ENCODE measurements around the gene CCDC24.

CCDC24 gene

GRCh38 chr1:43981636-43982035 lies 9.8 kb upstream of the CCDC24 start:
- no peak for DNase-seq

GRCh38 chr1:43982241-43982640 lies 9.2 kb upstream of the CCDC24 start:
- DNase-seq: no peak

GRCh38 chr1:43982808-43983207 lies 8.6 kb upstream of the CCDC24 start:
- no peak for DNase-seq

- DNase-seq: no peak
These were observed 8.0 kb upstream of the CCDC24 start for GRCh38 chr1:43983253-43983899.

DNA sequence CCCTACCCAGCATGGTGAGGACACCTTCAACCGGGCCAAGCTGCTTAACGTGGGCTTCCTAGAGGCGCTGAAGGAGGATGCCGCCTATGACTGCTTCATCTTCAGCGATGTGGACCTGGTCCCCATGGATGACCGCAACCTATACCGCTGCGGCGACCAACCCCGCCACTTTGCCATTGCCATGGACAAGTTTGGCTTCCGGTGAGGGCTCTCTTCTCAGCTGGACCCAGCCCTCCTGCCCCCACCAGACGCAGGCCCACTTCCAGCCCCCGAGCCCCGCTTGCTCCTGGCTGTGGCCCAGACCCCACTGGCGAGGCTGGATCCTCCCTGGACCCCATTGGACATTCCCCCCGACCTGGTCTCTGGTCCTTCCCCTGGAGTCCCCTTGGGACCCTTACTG lies 6.5 kb upstream of the CCDC24 start:
- DNase-seq: no peak

DNA sequence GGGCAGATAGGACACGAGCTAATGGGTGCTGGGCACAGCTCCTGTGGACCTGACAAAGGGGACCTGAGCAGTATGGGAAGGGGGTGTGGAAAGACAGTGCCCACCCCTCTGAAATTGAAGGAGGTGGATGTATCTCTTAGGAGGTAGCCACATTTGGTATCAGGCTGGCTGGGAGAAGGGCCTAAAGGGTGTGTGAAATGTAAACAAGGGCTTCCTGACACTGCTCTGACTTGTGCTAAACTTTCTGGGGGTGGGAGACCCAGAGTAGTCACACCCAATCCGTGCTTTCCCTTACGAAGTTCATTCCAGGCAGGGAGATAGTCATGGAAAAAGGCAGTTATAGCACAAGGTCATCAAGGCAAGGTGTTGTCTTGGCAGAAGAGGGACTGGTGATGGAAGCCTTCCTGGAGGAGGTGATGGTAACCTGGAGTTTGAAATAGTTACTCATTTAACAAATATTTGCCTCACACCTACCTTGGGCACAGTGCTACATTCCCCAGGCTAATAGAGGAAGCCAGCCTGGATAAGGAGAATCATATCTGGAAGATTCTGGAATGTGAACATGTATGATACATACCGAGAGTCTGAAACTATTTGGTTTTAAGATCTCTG lies 5.3 kb upstream of the CCDC24 start:
- DNase-seq: no peak

- no peak for DNase-seq
These were observed 4.7 kb upstream of the CCDC24 start for GRCh38 chr1:43986712-43987111.

- DNase-seq: no peak
These were observed 4.1 kb upstream of the CCDC24 start for GRCh38 chr1:43987159-43987902.

GRCh38 chr1:43990271-43991199 lies 864 bp upstream of the CCDC24 start:
- no peak for DNase-seq

DNA sequence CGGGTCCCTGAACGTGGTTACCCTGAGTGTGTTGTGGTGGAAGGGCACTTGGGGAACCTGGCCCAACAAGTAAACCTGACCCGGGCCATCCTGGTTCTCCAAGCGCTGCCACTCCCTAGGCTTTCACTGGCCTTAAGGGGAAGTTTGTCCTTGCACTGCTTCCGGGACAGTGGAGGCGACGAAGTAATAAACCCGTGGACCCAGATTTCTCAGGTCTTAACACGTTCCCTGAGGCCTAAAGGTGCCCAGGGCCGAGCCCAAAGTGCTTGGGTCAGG lies 261 bp upstream of the CCDC24 start:
- DNase-seq: no peak

DNA sequence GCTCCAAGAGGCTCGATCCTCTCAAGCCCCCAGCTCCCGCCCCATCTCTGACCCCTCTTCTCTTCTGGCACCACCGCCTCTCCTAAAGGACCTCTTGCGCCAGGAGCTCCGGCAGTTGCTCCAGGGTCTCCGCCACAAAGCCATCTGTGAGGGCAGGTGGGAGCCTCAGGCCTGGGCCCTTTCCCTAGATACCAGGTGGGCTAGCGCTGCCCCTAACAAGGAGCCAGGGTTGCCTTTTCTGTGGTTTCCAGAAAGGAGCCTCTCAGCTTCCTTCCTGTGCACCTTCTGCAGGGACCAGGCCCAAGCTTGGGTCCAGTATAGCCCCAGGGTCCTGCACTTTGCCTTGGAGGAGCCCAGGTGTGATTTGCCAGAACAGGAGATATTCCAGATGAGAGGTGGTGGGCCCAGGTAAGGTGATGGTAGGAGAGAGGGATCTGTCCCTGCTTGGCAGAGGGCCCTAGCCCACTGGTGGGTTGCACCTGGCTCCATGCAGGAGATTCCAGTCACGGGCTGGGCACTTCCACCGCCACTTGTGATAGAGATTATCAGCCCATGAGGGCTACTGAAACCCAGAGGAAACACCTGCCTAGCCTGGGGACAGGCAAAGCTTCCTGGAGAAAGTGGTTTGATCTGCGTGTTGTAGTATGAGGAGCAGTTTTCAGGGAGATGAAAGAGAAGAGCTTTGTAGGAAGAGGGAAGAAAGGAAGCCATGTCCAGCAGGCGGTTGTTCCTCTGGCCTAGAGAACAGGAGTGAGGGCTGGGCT lies 1.0 kb downstream of the CCDC24 start:
- DNase-seq: no peak

- DNase-seq: no peak
These were observed 2.0 kb downstream of the CCDC24 start for GRCh38 chr1:43993206-43993914.

DNA sequence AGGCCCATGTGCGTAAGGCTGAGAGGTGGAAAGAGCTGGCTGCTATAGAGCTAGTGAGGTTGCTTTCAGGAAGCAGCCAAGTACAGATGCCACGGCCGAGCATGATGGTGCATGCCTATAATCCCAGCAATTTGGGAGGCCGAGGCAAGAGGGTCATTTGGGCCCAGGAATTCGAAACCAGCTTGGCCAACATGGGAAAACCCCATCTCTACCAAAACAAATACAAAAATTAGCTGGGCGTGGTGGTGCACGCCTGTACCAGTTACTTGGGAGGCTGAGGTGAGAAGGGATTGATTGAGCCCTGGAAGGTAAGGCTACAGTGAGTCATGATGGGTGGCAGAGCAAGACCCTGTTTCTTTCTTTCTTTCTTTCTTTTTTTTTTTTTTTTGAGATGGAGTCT lies 2.7 kb downstream of the CCDC24 start:
- DNase-seq: no peak

DNA sequence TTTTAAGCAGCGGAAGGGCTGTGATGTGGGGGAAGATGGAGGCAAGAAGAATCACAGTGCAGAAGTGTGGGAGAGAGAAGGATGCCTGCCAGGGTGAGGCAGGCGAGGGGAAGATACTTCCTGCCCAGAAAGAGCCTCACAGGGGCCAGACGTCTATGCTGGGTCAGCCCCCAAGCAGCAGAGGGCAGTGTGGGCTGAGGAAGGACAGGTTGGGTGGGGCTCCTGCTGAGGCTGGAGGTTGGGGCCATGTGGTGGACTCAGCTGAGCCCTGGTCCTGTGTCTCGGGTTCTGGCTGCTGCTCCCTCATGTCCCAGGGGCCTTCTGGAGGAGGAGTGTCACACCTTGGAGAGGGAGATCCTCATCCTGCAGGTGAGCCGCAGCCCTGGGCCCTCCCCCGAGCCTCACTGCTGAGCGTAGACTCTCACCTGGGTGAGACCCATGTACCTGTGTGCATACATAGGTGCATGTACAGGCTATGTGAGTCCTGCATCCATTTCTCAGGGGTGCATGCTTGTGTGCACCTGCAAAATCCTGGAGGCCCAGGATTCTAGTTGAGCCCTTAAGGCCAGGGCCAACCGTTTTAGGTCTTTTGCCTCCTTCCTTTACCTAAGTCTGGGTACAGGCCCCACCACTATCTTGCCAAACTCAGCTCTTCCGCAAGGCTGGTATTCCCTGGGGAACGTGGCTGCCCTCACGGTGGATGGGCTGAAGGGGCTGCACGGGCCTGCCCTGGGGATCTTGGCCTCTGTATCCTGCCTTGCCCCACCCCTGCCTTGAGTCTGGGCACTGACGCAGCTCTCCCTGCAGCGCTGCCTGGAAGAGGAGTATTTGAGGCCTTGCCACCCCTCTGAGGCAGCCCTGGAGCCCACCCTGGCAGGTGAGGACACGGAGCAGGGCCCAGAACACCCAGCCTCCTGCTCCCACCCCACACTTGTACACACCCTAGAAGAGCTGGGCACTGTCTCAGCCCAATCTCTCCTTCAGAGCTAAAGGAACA lies 3.7 kb downstream of the CCDC24 start:
- DNase-seq: no peak

DNA sequence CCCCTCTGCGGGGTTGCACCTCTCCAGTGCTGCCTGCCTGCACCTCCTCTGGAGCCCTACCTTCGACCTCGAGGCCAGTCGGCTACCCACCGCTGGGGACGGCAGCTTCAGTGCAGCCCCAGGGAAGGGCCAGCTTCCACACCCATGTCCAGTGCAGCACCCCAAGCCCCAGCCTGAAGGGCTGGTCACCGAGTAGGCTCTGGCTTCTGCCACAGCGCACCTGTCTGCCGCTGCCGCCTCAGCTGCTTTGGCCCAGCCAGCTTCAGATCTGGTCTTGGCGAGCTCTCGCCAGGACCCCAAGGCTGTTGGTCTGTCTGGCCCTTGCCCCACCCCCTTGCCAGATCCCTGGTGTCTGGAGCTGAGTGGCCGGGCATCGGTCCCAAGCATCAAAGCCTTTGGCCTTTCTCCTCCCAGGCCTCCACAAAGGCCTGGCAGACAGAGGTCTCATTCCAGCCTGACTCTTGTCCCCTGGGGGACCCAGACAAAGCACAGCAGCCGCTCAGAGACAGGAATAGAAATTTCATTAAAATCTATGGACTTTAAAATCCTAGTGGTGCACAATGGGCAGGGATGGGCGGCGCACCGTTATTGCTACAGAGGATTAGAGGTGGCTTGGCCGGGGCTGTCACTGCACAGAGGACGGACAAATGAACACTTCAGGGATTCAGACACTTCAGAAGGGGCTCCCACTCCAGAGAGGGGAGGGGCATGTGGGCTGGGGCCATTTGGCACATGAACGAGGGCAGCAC lies 4.8 kb downstream of the CCDC24 start:
- DNase-seq: no peak

DNA sequence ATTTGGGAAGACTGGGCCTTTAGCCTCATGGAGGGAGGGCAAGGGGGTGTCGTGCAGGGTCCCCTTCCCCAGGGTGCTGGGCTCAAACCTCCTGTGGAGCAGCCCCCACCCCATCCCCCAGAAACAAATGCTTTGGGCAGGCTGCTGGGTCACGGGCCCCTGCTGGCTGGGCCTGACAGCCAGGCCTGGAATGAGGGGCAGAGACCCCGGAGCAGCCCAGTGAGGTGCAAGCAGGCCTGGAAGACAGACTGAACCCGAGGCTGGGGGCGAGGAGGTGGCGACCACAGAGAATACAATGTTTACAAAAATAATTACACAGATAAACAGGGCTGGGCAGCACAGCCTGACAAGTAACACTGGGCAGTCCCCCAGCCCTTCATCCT lies 5.3 kb downstream of the CCDC24 start:
- no peak for DNase-seq

DNA sequence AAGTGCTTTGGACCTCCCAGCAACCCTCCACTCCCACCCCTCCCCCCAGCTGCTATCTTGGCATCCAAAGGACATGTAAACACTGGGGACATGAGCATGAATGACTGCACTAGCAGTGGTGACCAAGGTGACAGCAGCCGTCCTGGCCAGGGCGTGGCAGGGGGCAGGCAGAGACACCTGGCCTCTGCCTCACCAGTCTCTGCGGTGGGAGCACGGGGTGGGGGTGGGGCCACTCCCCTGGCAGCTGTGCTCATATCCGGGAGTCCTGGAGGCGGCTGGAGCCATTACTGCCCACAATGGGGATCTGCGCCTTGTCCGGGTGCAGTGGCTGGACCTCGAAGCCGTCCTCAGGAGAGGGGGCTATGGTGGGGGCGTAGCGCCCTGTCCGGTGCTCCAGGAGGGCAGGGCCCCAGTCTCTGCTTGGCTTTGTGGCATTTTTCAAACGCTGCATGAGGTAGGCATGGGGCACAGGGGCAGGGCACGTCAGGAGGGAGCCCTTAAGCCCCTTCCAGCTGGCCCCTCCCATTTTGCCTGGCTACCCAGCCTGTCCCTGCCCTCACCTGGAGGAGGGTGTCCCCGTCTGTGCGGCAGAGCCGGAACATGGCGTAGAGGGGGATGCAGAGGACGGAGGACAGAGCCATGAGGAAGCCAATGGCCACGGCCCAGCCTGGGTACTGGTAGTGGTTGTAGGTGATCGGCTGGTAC lies 6.0 kb downstream of the CCDC24 start:
- no peak for DNase-seq

GRCh38 chr1:43998000-43998378 lies 6.6 kb downstream of the CCDC24 start:
- no peak for DNase-seq

- DNase-seq: no peak
These were observed 8.1 kb downstream of the CCDC24 start for GRCh38 chr1:43999455-43999854.

Measured in NCI-H446 treated with DMSO at 0.1 percent for 48 hours (cell line).